B cell (primary cell): ENCODE measurements around the gene ASIC3.

Experiments
- EZH2 ChIP-seq: IDR thresholded peaks from 2 replicates; pipeline ENCODE4 v1.6.1; 2012; ENCODE audit warnings: borderline replicate concordance, low read depth, mild to moderate bottlenecking, moderate library complexity, low read length; ENCODE audit not compliant: insufficient read depth, poor library complexity, severe bottlenecking
- TF ChIP-seq, protein P1 (sequence below): fragments of 200-600 bp; IDR thresholded peaks from one replicate; pipeline ENCODE4 v1.8.0; 2022; ENCODE audit warnings: antibody characterized with exemption, mild to moderate bottlenecking

DNA sequence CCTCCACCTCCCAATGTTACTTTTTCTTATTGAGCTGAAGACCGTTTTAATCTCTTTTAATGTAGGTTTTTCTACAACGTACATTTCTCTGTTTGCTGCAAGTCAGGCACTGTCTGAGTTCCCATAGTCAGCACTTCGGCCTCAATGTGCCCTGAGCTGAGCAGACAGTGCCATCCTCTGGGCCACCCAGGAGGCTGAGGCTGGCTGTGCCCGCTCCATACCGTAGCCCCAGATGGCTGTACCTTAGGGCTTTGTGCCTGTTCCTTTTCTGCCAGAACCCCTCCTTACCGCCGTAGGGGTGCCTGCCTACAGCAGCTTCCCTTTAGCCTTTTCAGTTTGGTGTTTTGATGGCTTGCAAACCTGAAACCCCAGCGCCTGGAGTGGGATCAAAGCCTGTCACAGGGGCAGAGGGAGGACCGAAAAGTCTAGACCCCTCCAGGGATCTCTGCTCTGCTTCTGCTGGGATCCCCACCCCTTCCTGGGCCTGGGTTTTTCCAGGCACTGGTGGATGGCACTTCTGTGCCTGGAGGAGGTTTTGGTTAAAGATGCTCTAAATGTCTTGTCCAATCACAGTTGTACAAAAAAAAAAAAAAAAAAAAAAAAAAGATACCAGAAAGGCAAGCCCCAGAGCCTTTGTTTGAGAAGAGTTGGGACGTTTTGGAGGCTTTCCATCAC is 46.9 kb downstream of the ASIC3 start:
- TF ChIP-seq, protein P1, sequence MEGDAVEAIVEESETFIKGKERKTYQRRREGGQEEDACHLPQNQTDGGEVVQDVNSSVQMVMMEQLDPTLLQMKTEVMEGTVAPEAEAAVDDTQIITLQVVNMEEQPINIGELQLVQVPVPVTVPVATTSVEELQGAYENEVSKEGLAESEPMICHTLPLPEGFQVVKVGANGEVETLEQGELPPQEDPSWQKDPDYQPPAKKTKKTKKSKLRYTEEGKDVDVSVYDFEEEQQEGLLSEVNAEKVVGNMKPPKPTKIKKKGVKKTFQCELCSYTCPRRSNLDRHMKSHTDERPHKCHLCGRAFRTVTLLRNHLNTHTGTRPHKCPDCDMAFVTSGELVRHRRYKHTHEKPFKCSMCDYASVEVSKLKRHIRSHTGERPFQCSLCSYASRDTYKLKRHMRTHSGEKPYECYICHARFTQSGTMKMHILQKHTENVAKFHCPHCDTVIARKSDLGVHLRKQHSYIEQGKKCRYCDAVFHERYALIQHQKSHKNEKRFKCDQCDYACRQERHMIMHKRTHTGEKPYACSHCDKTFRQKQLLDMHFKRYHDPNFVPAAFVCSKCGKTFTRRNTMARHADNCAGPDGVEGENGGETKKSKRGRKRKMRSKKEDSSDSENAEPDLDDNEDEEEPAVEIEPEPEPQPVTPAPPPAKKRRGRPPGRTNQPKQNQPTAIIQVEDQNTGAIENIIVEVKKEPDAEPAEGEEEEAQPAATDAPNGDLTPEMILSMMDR = no peak
- no peak for TF ChIP-seq EZH2
